NCI-H1436 (cell line): ENCODE measurements around the gene ZNF101.

Source experiments
- DNase-seq: peaks from one replicate; lab custom pipeline; 2025; lab: John Stamatoyannopoulos, UW

Gene ZNF101

GRCh38 chr19:19668230-19669012 lies at the start of gene ZNF101:
Gene ZNF101, plus strand, starts transcription at chr19:19668839. Its CDS starts 125 bp downstream, at chr19:19668964.
- DNase-seq = peak; percentile 95

- no peak for DNase-seq
These were observed 49.3 kb upstream of the ZNF101 start for GRCh38 chr19:19619181-19619848.

- no peak for DNase-seq
These were observed 48.8 kb upstream of the ZNF101 start for GRCh38 chr19:19619849-19620210.

- DNase-seq = no peak
These were observed 45.3 kb upstream of the ZNF101 start for GRCh38 chr19:19623383-19623782.

GRCh38 chr19:19624032-19624570 lies 44.5 kb upstream of the ZNF101 start:
- no peak for DNase-seq

- no peak for DNase-seq
These were observed 41.8 kb upstream of the ZNF101 start for GRCh38 chr19:19626516-19627472.

GRCh38 chr19:19627621-19628500 lies 40.8 kb upstream of the ZNF101 start, which contains the start of gene LPAR2:
Gene LPAR2, minus strand, starts transcription at chr19:19628220. Its CDS starts 945 bp downstream, at chr19:19627275.
- peak; percentile 67 for DNase-seq

GRCh38 chr19:19628501-19629134 lies 40.0 kb upstream of the ZNF101 start:
- DNase-seq = peak; percentile 54

- DNase-seq = no peak
These were observed 38.6 kb upstream of the ZNF101 start for GRCh38 chr19:19630062-19630414.

- no peak for DNase-seq
These were observed 38.2 kb upstream of the ZNF101 start for GRCh38 chr19:19630426-19630825.

GRCh38 chr19:19631346-19631745 lies 37.3 kb upstream of the ZNF101 start:
- no peak for DNase-seq

- DNase-seq = no peak
These were observed 36.0 kb upstream of the ZNF101 start for GRCh38 chr19:19632661-19633060.

GRCh38 chr19:19633711-19634515 lies 34.7 kb upstream of the ZNF101 start:
- DNase-seq = no peak

- DNase-seq = no peak
These were observed 33.9 kb upstream of the ZNF101 start for GRCh38 chr19:19634516-19635312.

- DNase-seq = no peak
These were observed 33.3 kb upstream of the ZNF101 start for GRCh38 chr19:19635313-19635702.

- DNase-seq = no peak
These were observed 32.0 kb upstream of the ZNF101 start for GRCh38 chr19:19636573-19637185.

- no peak for DNase-seq
These were observed 31.5 kb upstream of the ZNF101 start for GRCh38 chr19:19637186-19637522.

GRCh38 chr19:19637523-19638251 lies 31.0 kb upstream of the ZNF101 start:
- no peak for DNase-seq
